Measurements from ENCODE around the gene ERGIC1. TPM values are rescaled to one million over a fixed set of nuclear protein-coding genes. Genes with fewer than 3 reads are reported as not detected.
A peak's percentile ranks its signal among the peaks of the same experiment; 100 is the strongest.

ERGIC1 gene
- total and polyA plus RNA-seq, 2 of the 13 experiments (the other 11 are each of a cell fraction or from before 2014, with no cell fraction given), result 78.5 to 184 TPM

DNA sequence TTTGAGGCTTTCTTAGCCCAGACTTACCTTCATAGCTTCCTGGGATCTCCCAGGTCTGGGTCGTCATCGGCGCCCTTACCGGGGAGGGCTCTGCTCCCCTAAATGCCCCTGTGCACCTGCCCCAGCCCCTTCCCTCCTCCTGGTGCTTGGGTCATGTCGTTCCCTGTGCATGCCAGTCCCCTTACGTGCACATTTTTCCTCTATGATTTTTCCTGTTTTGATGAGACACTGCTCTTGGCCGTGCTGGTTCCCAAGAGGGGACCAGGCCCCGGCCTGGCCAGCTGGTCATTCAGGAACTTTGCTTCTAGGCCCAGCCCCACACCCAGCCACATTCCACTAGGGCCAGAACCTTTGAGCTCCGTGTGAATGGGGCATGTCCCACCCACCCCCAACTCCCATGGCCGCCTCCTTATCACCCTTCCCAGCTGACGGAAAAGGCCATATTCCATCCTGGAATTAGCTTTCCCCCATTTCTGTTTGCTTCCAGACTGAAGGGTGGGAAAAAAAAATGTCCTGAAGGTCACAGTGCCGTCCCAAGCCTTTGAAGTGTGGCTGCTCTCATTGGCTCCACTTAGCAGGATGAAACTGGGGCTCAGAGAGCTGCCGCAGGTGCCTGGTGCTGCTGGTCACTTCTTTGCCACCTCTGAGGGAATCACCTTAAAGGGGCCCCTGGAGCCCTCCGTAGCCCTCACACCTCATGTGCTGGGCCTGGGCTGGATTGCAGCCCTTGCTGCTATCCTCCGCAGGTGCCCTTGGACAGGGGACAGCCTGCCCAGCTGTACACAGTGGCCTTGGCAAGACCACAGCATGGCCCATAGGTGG lies 25.1 kb downstream of the ERGIC1 start (continued):
- TF ChIP-seq, protein P1, sequence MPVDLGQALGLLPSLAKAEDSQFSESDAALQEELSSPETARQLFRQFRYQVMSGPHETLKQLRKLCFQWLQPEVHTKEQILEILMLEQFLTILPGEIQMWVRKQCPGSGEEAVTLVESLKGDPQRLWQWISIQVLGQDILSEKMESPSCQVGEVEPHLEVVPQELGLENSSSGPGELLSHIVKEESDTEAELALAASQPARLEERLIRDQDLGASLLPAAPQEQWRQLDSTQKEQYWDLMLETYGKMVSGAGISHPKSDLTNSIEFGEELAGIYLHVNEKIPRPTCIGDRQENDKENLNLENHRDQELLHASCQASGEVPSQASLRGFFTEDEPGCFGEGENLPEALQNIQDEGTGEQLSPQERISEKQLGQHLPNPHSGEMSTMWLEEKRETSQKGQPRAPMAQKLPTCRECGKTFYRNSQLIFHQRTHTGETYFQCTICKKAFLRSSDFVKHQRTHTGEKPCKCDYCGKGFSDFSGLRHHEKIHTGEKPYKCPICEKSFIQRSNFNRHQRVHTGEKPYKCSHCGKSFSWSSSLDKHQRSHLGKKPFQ (CRISPR knock-in tag; IDR thresholded peaks at IDR 0.05; ENCODE audit: insufficient replicate concordance), result no peak
- TF ChIP-seq, protein P2, sequence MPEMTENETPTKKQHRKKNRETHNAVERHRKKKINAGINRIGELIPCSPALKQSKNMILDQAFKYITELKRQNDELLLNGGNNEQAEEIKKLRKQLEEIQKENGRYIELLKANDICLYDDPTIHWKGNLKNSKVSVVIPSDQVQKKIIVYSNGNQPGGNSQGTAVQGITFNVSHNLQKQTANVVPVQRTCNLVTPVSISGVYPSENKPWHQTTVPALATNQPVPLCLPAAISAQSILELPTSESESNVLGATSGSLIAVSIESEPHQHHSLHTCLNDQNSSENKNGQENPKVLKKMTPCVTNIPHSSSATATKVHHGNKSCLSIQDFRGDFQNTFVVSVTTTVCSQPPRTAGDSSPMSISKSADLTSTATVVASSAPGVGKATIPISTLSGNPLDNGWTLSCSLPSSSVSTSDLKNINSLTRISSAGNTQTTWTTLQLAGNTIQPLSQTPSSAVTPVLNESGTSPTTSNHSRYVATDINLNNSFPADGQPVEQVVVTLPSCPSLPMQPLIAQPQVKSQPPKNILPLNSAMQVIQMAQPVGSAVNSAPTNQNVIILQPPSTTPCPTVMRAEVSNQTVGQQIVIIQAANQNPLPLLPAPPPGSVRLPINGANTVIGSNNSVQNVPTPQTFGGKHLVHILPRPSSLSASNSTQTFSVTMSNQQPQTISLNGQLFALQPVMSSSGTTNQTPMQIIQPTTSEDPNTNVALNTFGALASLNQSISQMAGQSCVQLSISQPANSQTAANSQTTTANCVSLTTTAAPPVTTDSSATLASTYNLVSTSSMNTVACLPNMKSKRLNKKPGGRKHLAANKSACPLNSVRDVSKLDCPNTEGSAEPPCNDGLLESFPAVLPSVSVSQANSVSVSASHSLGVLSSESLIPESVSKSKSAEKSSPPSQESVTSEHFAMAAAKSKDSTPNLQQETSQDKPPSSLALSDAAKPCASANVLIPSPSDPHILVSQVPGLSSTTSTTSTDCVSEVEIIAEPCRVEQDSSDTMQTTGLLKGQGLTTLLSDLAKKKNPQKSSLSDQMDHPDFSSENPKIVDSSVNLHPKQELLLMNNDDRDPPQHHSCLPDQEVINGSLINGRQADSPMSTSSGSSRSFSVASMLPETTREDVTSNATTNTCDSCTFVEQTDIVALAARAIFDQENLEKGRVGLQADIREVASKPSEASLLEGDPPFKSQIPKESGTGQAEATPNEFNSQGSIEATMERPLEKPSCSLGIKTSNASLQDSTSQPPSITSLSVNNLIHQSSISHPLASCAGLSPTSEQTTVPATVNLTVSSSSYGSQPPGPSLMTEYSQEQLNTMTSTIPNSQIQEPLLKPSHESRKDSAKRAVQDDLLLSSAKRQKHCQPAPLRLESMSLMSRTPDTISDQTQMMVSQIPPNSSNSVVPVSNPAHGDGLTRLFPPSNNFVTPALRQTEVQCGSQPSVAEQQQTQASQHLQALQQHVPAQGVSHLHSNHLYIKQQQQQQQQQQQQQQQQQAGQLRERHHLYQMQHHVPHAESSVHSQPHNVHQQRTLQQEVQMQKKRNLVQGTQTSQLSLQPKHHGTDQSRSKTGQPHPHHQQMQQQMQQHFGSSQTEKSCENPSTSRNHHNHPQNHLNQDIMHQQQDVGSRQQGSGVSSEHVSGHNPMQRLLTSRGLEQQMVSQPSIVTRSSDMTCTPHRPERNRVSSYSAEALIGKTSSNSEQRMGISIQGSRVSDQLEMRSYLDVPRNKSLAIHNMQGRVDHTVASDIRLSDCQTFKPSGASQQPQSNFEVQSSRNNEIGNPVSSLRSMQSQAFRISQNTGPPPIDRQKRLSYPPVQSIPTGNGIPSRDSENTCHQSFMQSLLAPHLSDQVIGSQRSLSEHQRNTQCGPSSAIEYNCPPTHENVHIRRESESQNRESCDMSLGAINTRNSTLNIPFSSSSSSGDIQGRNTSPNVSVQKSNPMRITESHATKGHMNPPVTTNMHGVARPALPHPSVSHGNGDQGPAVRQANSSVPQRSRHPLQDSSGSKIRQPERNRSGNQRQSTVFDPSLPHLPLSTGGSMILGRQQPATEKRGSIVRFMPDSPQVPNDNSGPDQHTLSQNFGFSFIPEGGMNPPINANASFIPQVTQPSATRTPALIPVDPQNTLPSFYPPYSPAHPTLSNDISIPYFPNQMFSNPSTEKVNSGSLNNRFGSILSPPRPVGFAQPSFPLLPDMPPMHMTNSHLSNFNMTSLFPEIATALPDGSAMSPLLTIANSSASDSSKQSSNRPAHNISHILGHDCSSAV (CRISPR knock-in tag; IDR thresholded peaks at IDR 0.05; ENCODE audit: borderline replicate concordance), result no peak
- TF ChIP-seq PHB2 (IDR thresholded peaks at IDR 0.05; ENCODE audit: partially characterized antibody) (no peak), ZNF569 (CRISPR knock-in tag; IDR thresholded peaks at IDR 0.05; ENCODE audit: borderline replicate concordance) (no peak), ZFP36 (IDR thresholded peaks at IDR 0.05; ENCODE audit: borderline replicate concordance, low read depth, low read length, partially characterized antibody) (no peak), HNRNPUL1 (IDR thresholded peaks at IDR 0.05; ENCODE audit: low read depth, low read length) (no peak), ZNF567 (CRISPR knock-in tag; IDR thresholded peaks at IDR 0.05; ENCODE audit: borderline replicate concordance) (no peak), NCOA5 (CRISPR knock-in tag; IDR thresholded peaks at IDR 0.05) (0 out of 2 replicates have a peak, but pooled peaks have one; percentile 72), SRF (IDR thresholded peaks at IDR 0.05; ENCODE audit: low read depth, low read length) (peak; percentile 73; the same call in 1 of the 2 replicates), ONECUT2 (CRISPR knock-in tag; IDR thresholded peaks at IDR 0.05) (0 out of 2 replicates have a peak, but pooled peaks have one; percentile 35), TSC22D2 (CRISPR knock-in tag; IDR thresholded peaks at IDR 0.05; ENCODE audit: borderline replicate concordance) (no peak)
- TF ChIP-seq, protein P3, sequence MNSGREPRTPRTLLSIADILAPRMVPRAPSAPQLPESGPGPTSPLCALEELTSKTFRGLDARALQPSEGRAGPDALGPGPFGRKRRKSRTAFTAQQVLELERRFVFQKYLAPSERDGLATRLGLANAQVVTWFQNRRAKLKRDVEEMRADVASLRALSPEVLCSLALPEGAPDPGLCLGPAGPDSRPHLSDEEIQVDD (CRISPR knock-in tag; IDR thresholded peaks at IDR 0.05; ENCODE audit: borderline replicate concordance), result no peak
- TF ChIP-seq, protein P4, sequence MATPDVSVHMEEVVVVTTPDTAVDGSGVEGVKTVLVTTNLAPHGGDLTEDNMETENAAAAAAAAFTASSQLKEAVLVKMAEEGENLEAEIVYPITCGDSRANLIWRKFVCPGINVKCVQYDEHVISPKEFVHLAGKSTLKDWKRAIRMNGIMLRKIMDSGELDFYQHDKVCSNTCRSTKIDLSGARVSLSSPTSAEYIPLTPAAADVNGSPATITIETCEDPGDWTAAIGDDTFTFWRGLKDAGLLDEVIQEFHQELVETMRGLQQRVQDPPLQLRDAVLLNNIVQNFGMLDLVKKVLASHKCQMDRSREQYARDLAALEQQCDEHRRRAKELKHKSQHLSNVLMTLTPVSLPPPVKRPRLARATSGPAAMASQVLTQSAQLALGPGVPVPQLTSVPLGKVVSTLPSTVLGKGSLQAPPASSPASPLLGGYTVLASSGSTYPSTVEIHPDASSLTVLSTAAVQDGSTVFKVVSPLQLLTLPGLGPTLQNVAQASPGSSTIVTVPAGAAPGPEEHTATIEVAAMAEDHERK (CRISPR knock-in tag; IDR thresholded peaks at IDR 0.05; ENCODE audit: low read depth), result no peak
